D721Med (cell line): ENCODE results near the gene MYBPC3.

Experiments
- DNase-seq: peaks from one replicate; pipeline ENCODE4 v3.0.0; 2011; ENCODE audit warnings: low spot score; ENCODE audit not compliant: insufficient read length
- FAIRE-seq: peaks from 2 replicates; lab custom pipeline; 2011; peaks lifted over from hg19 to GRCh38; lab: Jason Lieb, UNC
- CTCF ChIP-seq: IDR thresholded peaks from 2 replicates; pipeline ENCODE4 v1.5.1; 2012; ENCODE audit warnings: mild to moderate bottlenecking, control low read depth; ENCODE audit not compliant: insufficient read depth; ENCODE audit errors: missing control alignments

The MYBPC3 gene

GRCh38 chr11:47356998-47357329 lies 4.5 kb upstream of the MYBPC3 start:
- no peak for DNase-seq
- no peak for FAIRE-seq
- no peak for TF ChIP-seq CTCF

- FAIRE-seq (no peak), DNase-seq (no peak)
- no peak for TF ChIP-seq CTCF
Measured at GRCh38 chr11:47356129-47356997, 3.9 kb upstream of the MYBPC3 start.

GRCh38 chr11:47355283-47356128 lies 3.0 kb upstream of the MYBPC3 start:
- FAIRE-seq = no peak
- peak; percentile 91 for DNase-seq
- TF ChIP-seq CTCF = peak; percentile 100

GRCh38 chr11:47354913-47355282 lies 2.4 kb upstream of the MYBPC3 start:
- TF ChIP-seq CTCF = no peak
- DNase-seq (no peak), FAIRE-seq (no peak)

- TF ChIP-seq CTCF = no peak
- DNase-seq = no peak
- FAIRE-seq = no peak
Measured at GRCh38 chr11:47353978-47354774, 1.7 kb upstream of the MYBPC3 start.

GRCh38 chr11:47351156-47352126 lies 1.1 kb downstream of the MYBPC3 start:
- TF ChIP-seq CTCF = no peak
- DNase-seq (no peak), FAIRE-seq (no peak)
